Endodermal cell (in vitro differentiated cells): ENCODE data around the gene RAB40C. TPM values are rescaled to one million over a fixed set of nuclear protein-coding genes. Genes with fewer than 3 reads are reported as not detected.

Experiments
- DNase-seq: peaks from one replicate; pipeline ENCODE4 v3.0.0-alpha.2; 2017
- H3K27ac ChIP-seq: 2 replicates; pipeline ENCODE4 v1.5.1; 2013; ENCODE audit warnings: mild to moderate bottlenecking, low read depth, low read length, moderate library complexity
- H3K27me3 ChIP-seq: 2 replicates; pipeline ENCODE4 v1.6.1; 2013; ENCODE audit warnings: mild to moderate bottlenecking, low read length, moderate library complexity; ENCODE audit not compliant: insufficient read depth, control insufficient read depth, poor library complexity, severe bottlenecking
- H3K36me3 ChIP-seq: 2 replicates; pipeline ENCODE4 v1.7.0; 2013; ENCODE audit warnings: mild to moderate bottlenecking, low read length, moderate library complexity; ENCODE audit not compliant: control insufficient read depth, insufficient read depth
- H3K4me1 ChIP-seq: one replicate; pipeline ENCODE4 v1.7.0; 2013; ENCODE audit warnings: low read length; ENCODE audit not compliant: control insufficient read depth, insufficient read depth
- H3K4me3 ChIP-seq: 2 replicates; pipeline ENCODE4 v1.5.1; 2013; ENCODE audit warnings: mild to moderate bottlenecking, low read length, moderate library complexity
- H3K9ac ChIP-seq: 2 replicates; pipeline ENCODE4 v1.6.1; 2013; ENCODE audit warnings: mild to moderate bottlenecking, low read length, moderate library complexity; ENCODE audit not compliant: poor library complexity, severe bottlenecking; ENCODE audit errors: extremely low read depth
- H3K9me3 ChIP-seq: 2 replicates; pipeline ENCODE4 v1.6.1; 2013; ENCODE audit warnings: mild to moderate bottlenecking, low read length, moderate library complexity; ENCODE audit not compliant: control insufficient read depth
- H3K27ac Mint-ChIP-seq: 2 replicates; pipeline ENCODE4 v1.8.0; 2020; ENCODE audit warnings: mixed read lengths
- H3K27me3 Mint-ChIP-seq: 2 replicates; pipeline ENCODE4 v1.8.0; 2021; ENCODE audit warnings: mild to moderate bottlenecking, mixed read lengths; ENCODE audit not compliant: insufficient read depth
- H3K36me3 Mint-ChIP-seq: 2 replicates; pipeline ENCODE4 v1.8.0; 2020; ENCODE audit warnings: low read depth, mixed read lengths
- H3K4me1 Mint-ChIP-seq: 2 replicates; pipeline ENCODE4 v1.8.0; 2020; ENCODE audit warnings: mixed read lengths
- H3K4me3 Mint-ChIP-seq: 2 replicates; pipeline ENCODE4 v1.8.0; 2020; ENCODE audit warnings: mild to moderate bottlenecking, moderate library complexity, mixed read lengths
- H3K9me3 Mint-ChIP-seq: 2 replicates; pipeline ENCODE4 v1.8.0; 2020; ENCODE audit warnings: mild to moderate bottlenecking, mixed read lengths
- WGBS, 2 experiments: methylation state at CpG; one replicate each; pipeline versions ENCODE4 v1.1.5 to v1.1.7; 2013; ENCODE audit warnings: missing lambda C conversion rate in 2 of 2, mixed read lengths in 1 of 2; ENCODE audit not compliant: insufficient coverage in 1 of 2, insufficient read length in 1 of 2; 5-methylcytosine and 5-hydroxymethylcytosine counted together
- total RNA-seq, 2 donors: library from RNA; stranded (reverse); fragmentation: NEBNext Ultra II Directional in 1 of 2; extraction: Animal tissue kit (Norgen Biotek cat#: 25700) in 1 of 2; gene quantifications; 2 replicates in 1 of 2; 3 replicates in 1 of 2; pipeline ENCODE4 v1.2.1, GENCODE V29; 2021
- TF ChIP-seq, protein P1 (sequence below): fragments of 200-600 bp; sonication (generic); conservative IDR thresholded peaks from 2 replicates; pipeline ENCODE4 v1.5.0; 2021; ENCODE audit warnings: antibody characterized with exemption, mild to moderate bottlenecking

Gene RAB40C
- total RNA-seq, 2 donors from 2014 or later, result 21.3 to 25.9 TPM

GRCh38 chr16:554640-555365, 35.1 kb upstream of the RAB40C start:
- H3K4me3 Mint-ChIP-seq, result no peak overlapping the region
- no peaks in the 10 kb centered on the region for H3K9me3 Mint-ChIP-seq
- Histone ChIP-seq H3K27me3 (peaks cover 18% of the 10 kb centered on the region), H3K9me3 (no peaks in the 10 kb centered on the region), H3K4me1 (no peaks in the 10 kb centered on the region), H3K27ac (peak overlapping the region; percentile 57), H3K36me3 (no peaks in the 10 kb centered on the region), H3K9ac (no peak overlapping the region), H3K4me3 (no peak overlapping the region)
- WGBS, 2 experiments, result 92 to 95% methylated on average over 38 to 54 of the region's 54 CpGs
- H3K4me1 Mint-ChIP-seq, result no peaks in the 10 kb centered on the region
- no peak overlapping the region for H3K27ac Mint-ChIP-seq
- DNase-seq, result no peak
- peaks cover 14% of the 10 kb centered on the region for H3K27me3 Mint-ChIP-seq
- peaks cover 9% of the 10 kb centered on the region for H3K36me3 Mint-ChIP-seq
- TF ChIP-seq, protein P1, sequence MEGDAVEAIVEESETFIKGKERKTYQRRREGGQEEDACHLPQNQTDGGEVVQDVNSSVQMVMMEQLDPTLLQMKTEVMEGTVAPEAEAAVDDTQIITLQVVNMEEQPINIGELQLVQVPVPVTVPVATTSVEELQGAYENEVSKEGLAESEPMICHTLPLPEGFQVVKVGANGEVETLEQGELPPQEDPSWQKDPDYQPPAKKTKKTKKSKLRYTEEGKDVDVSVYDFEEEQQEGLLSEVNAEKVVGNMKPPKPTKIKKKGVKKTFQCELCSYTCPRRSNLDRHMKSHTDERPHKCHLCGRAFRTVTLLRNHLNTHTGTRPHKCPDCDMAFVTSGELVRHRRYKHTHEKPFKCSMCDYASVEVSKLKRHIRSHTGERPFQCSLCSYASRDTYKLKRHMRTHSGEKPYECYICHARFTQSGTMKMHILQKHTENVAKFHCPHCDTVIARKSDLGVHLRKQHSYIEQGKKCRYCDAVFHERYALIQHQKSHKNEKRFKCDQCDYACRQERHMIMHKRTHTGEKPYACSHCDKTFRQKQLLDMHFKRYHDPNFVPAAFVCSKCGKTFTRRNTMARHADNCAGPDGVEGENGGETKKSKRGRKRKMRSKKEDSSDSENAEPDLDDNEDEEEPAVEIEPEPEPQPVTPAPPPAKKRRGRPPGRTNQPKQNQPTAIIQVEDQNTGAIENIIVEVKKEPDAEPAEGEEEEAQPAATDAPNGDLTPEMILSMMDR, result no peak

GRCh38 chr16:555528-556473, 34.1 kb upstream of the RAB40C start:
- Histone ChIP-seq H3K9me3 (no peaks in the 10 kb centered on the region), H3K36me3 (no peaks in the 10 kb centered on the region), H3K9ac (no peak overlapping the region), H3K27ac (no peak overlapping the region), H3K4me1 (no peaks in the 10 kb centered on the region), H3K4me3 (no peak overlapping the region), H3K27me3 (peaks cover 25% of the 10 kb centered on the region)
- H3K4me3 Mint-ChIP-seq, result no peak overlapping the region
- 89 to 93% methylated on average over 13 to 32 of the region's 32 CpGs for WGBS, 2 experiments
- no peaks in the 10 kb centered on the region for H3K4me1 Mint-ChIP-seq
- TF ChIP-seq, protein P1, result no peak
- no peak for DNase-seq
- no peaks in the 10 kb centered on the region for H3K9me3 Mint-ChIP-seq
- H3K27ac Mint-ChIP-seq, result no peak overlapping the region
- peaks cover 14% of the 10 kb centered on the region for H3K27me3 Mint-ChIP-seq
- H3K36me3 Mint-ChIP-seq, result peaks cover 9% of the 10 kb centered on the region

DNA sequence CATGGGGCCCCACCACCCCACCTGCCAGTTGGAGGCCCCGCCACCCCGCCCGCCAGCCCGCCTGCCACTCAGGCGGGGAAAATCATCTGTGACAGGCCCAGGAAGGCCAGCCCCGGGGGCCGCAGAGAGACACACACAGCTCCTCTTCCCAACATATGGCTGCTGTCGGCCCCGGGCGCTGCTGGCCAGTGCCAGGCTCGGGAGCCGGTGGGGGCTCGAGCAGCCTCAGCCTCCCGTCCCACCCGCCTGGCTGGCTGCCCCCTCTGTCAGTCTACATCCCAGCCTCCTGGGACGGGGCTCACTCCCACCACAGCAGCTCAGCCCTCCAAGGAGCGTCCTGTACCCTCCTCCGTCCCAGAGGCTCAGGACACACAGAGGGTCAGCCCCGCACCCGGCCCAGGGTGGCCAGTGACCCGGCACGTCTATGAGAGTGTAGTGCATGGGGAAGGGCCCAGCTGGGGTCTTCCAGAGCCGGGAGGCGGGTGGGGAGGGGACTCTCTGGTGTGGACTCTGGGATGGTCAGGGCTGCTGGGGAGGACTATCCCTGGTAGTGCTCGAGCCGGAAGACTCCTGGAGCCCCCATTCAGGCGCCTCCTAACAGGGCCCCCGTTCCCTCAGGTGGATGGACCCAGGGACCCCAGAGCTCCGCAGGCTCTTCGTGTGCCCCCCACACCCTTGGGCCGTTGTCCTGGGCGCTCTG, 33.2 kb upstream of the RAB40C start:
- Mint-ChIP-seq H3K27ac (no peak overlapping the region), H3K27me3 (peaks cover 20% of the 10 kb centered on the region), H3K4me1 (no peaks in the 10 kb centered on the region), H3K9me3 (no peaks in the 10 kb centered on the region), H3K4me3 (no peak overlapping the region), H3K36me3 (peaks cover 5% of the 10 kb centered on the region)
- 90 to 93% methylated on average over 13 to 32 of the region's 32 CpGs for WGBS, 2 experiments
- no peak overlapping the region for H3K9ac ChIP-seq
- H3K4me1 ChIP-seq, result no peaks in the 10 kb centered on the region
- no peak overlapping the region for H3K27ac ChIP-seq
- no peaks in the 10 kb centered on the region for H3K9me3 ChIP-seq
- no peaks in the 10 kb centered on the region for H3K36me3 ChIP-seq
- no peak overlapping the region for H3K4me3 ChIP-seq
- H3K27me3 ChIP-seq, result peaks cover 34% of the 10 kb centered on the region
- no peak for DNase-seq
- TF ChIP-seq, protein P1, result no peak
